IPS-11a (cell line): Measurements from ENCODE around the gene GRAMD2B.
"Not testable (repeated sequence)": the region's sequence is repeated elsewhere in the genome, so short reads cannot be mapped to it uniquely, and the experiment has no call there.

Experiments
- H3K4me3 ChIP-seq: one replicate; pipeline ENCODE4 v1.5.1; 2013; ENCODE audit warnings: low read depth, low read length, control low read depth

GRAMD2B gene

GRCh38 chr5:126446498-126447224 lies 23.5 kb downstream of the GRAMD2B start:
- no peak overlapping the region for H3K4me3 ChIP-seq

GRCh38 chr5:126448720-126449119 lies 25.5 kb downstream of the GRAMD2B start:
- H3K4me3 ChIP-seq = no peak overlapping the region

GRCh38 chr5:126449751-126450271 lies 26.6 kb downstream of the GRAMD2B start:
- no peak overlapping the region for H3K4me3 ChIP-seq

DNA sequence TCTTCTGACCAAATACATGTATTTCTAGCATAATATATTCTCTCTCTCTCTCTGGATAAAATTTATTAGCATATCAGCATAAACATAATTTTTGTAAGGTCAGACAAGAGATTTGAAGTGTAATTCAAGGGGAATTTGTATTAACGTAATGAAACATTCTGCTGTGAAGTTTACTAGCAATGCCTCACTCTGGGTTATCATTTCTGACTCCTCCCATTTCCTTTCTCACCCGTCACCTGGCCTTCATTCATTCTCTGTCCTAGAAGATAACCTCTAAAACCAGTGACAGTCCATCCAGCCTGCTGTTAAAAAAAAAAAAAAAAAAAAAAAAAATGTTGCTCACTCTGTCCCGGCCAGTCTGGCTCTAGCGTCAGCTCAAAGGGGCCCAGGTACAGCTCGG lies 27.1 kb downstream of the GRAMD2B start:
- no peak overlapping the region for H3K4me3 ChIP-seq

- no peak overlapping the region for H3K4me3 ChIP-seq
Measured at GRCh38 chr5:126450907-126451306, 27.7 kb downstream of the GRAMD2B start.

DNA sequence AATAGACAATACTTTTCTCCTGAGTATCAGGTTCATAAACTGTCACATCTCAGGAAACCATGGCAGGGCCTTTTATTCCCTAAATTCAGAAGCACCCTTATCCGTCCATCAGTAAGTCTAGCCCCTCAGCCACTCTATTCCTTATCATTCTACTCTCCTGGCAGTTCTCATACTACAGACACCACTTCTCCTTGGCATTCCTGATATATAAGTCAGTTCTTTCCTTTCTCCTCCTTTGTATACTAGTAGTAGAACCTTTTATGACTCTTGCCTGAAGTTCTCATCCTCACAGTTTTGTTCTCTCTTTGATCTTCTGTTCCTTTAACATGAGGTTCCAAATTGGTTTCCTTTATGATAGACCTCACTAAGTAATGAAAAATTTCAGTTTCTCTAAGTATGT lies 29.3 kb downstream of the GRAMD2B start:
- H3K4me3 ChIP-seq = no peak overlapping the region

DNA sequence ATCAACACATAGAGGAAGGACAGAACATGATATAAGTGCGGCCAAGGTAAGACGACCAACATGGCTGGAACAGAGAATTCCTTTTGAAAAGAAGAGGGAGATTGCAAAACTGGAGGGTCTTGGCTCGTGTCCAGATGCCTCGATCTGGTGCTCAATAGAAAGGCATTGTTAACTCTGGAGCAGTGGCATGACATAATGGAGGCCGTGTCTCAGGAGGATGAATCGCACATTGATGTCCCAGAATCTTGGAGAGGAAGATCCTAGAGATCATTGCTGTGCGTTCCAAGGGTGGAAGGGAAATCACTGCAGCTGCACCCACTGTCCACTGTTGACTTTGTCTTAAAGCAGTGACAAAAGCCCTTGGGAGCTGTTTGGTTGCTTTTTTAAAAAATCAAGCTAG lies 30.9 kb downstream of the GRAMD2B start:
- no peak overlapping the region for H3K4me3 ChIP-seq

- no peak overlapping the region for H3K4me3 ChIP-seq
Measured at GRCh38 chr5:126454535-126454934, 31.3 kb downstream of the GRAMD2B start.

DNA sequence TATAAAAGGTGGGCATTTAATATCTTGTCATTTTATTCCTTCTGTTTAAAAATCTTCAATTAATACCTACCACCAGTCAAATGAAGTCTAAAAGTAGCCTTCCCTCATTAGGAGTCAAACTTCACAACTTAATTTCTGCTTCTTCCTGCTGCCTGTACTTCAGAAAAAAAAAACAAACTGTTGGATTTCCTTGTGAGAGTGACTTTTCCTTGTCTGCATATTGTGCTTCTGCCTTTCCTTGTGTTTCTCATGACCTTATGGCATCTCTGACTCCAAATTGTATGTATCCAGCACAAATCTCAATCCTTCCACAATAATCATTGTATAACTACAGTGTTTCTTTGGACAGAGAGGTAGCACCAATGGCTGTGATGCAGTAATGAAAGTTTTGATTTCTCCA lies 32.1 kb downstream of the GRAMD2B start:
- H3K4me3 ChIP-seq = no peak overlapping the region

DNA sequence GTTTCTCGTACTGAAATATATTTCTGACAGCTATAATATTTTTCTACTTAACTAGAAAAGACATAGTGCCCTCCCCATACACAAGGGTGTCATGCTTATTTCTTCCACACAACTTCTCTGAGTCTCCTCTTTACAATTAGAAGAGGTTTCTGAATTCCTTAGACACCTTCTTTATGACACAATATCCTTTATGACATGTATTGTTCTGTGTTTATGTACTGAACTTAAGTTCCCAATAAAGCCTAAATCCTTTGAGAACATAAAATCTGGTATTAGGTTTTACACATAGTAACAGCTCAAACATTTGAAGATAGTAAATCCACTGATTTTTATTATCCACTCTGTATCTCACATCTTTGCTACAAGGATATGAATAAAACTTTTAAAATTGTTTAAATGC lies 32.5 kb downstream of the GRAMD2B start:
- no peak overlapping the region for H3K4me3 ChIP-seq

DNA sequence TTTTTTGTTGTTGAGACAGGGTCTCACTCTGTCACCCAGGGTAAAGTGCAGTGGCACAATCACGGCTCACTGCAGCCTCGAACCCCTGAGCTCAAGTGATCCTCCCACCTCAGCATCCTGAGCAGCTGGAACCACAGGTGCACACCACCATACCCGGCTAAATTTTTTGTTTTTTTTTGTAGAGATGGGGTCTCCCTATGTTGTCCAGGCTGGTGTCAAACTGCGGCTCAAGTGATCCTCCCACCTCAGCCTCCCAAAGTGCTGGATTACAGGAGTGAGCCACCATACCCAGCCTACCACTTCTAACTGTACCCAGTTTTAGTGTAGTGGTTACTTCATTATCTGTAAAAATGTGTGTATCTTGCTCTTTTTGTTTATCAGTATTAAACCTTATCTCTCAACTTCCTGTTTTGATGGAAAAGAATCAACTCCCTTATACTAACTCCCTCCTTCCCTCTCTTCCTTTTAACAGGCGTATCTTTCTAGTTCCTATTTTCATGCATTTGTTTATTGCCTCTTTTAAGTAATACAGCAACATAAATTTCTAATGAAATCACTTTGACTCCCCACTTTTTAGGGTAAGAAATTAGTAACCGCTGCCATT lies 33.1 kb downstream of the GRAMD2B start:
- H3K4me3 ChIP-seq = no peak overlapping the region

DNA sequence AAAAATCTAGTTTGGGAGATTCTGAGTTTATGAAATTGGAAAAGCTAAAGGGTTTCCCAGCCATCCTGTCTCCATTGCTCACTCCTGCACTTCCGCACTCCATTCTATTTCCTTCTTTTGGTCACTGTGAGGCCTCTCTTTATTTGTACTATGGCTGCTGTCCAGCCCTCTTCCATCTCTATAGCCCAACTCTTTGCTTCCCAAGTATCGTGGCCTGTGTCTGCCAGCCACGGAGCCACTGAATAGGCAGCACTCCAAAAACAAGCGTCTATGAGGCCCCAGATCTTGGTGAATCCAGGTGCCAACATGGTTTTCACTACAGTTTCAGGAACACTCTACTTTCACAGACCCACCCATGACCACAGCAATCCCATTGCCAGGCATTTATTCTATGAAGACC lies 37.2 kb downstream of the GRAMD2B start:
- H3K4me3 ChIP-seq = no peak overlapping the region

GRCh38 chr5:126460977-126461376 lies 37.8 kb downstream of the GRAMD2B start:
- no peak overlapping the region for H3K4me3 ChIP-seq

- no peak overlapping the region for H3K4me3 ChIP-seq
Measured at GRCh38 chr5:126461838-126462237, 38.6 kb downstream of the GRAMD2B start.

- H3K4me3 ChIP-seq = no peak overlapping the region
Measured at GRCh38 chr5:126462239-126463014, 39.2 kb downstream of the GRAMD2B start.

GRCh38 chr5:126464016-126464415 lies 40.8 kb downstream of the GRAMD2B start:
- no peak overlapping the region for H3K4me3 ChIP-seq

GRCh38 chr5:126464959-126465358 lies 41.8 kb downstream of the GRAMD2B start:
- no peak overlapping the region for H3K4me3 ChIP-seq

DNA sequence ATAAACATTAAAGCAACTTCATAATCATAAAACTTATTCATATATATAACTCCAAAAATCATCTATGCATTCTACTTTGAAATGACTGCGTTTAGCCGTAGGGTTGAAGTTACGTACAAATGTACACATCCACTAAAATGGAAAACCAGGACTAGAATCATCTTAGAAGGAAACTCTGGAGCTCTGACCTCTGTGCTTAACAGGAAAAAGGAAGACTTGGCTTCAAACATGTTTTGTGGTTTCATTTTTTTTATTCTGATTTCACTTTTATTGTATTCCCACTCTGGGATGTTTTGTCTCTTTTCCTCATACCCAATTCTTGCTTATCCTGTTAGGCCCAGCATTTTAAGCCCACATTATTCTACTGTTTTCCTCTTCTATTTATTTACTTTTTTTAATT lies 44.9 kb downstream of the GRAMD2B start:
- H3K4me3 ChIP-seq = no peak overlapping the region

- no peak overlapping the region for H3K4me3 ChIP-seq
Measured at GRCh38 chr5:126469536-126470316, 46.5 kb downstream of the GRAMD2B start.

DNA sequence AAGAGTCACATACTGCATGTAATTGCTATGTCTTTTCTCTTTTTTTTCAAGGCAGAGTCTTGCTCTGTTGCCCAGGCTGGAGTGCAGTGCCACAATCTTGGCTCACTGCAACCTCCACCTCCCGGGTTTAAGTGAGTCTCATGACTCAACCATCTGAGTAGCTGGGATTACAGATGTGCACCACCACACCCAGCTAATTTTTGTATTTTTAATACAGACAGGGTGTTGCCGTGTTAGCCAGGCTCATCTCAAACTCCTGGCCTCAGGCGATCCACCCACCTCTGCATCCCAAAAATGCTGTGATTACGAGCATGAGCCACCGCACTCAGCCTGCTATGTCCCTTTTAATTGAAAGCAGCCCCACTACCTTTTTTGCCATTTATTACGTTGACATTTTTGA lies 47.3 kb downstream of the GRAMD2B start:
- not testable (repeated sequence) for H3K4me3 ChIP-seq

GRCh38 chr5:126471247-126471646 lies 48.0 kb downstream of the GRAMD2B start:
- no peak overlapping the region for H3K4me3 ChIP-seq
